ENCODE data around the gene DPF3.

- TF ChIP-seq CTCF (conservative IDR thresholded peaks at IDR 0.05) (no peak), EZH2 (IDR thresholded peaks at IDR 0.05; ENCODE audit: low read depth) (no peak)
Measured at GRCh38 chr14:72711936-72712335, 182.0 kb downstream of the DPF3 start.
